ENCODE measurements around the gene RAB27A.

GRCh38 chr15:55281517-55282228, 7.9 kb downstream of the RAB27A start:
- TF ChIP-seq CTCF (IDR thresholded peaks at IDR 0.05; ENCODE audit: borderline replicate concordance, extremely low read depth, low read length, poor library complexity, severe bottlenecking) (no peak), EZH2 (IDR thresholded peaks at IDR 0.05; ENCODE audit: borderline replicate concordance, low read depth, low read length, severe bottlenecking) (no peak)
